Mucosa of rectum (tissue), 2 donors: ENCODE results near the gene AGBL3.

Experiments used
- H3K27ac ChIP-seq, 2 donors: one replicate each; pipeline ENCODE4 v1.7.0; 2013; ENCODE audit warnings: inconsistent platforms in 2 of 2, low read depth in 2 of 2, low read length in 2 of 2
- H3K27me3 ChIP-seq, 2 donors: one replicate each; pipeline ENCODE4 v1.7.0; 2013; ENCODE audit warnings: low read length in 2 of 2; ENCODE audit not compliant: control insufficient read depth in 2 of 2, insufficient read depth in 2 of 2
- H3K36me3 ChIP-seq, 2 donors: one replicate each; pipeline ENCODE4 v1.7.0; 2013; ENCODE audit warnings: low read length in 2 of 2; ENCODE audit not compliant: control insufficient read depth in 2 of 2, insufficient read depth in 2 of 2
- H3K4me1 ChIP-seq, 2 donors: one replicate each; pipeline ENCODE4 v1.7.0; 2013; ENCODE audit warnings: low read length in 2 of 2, mild to moderate bottlenecking in 1 of 2; ENCODE audit not compliant: control insufficient read depth in 2 of 2, insufficient read depth in 2 of 2
- H3K4me3 ChIP-seq, 2 donors: one replicate each; pipeline ENCODE4 v1.7.0; 2013; ENCODE audit warnings: low read length in 2 of 2
- H3K9ac ChIP-seq, 2 donors: one replicate each; pipeline ENCODE4 v1.7.0; 2013; ENCODE audit warnings: low read length in 2 of 2, low read depth in 1 of 2, mild to moderate bottlenecking in 1 of 2
- H3K9me3 ChIP-seq, 2 donors: one replicate each; pipeline ENCODE4 v1.7.0; 2013; ENCODE audit warnings: low read length in 2 of 2; ENCODE audit not compliant: control insufficient read depth in 2 of 2
- donor health status: healthy.
- donor health status: Normal muscosa, but diverticular disease.

The AGBL3 gene

DNA sequence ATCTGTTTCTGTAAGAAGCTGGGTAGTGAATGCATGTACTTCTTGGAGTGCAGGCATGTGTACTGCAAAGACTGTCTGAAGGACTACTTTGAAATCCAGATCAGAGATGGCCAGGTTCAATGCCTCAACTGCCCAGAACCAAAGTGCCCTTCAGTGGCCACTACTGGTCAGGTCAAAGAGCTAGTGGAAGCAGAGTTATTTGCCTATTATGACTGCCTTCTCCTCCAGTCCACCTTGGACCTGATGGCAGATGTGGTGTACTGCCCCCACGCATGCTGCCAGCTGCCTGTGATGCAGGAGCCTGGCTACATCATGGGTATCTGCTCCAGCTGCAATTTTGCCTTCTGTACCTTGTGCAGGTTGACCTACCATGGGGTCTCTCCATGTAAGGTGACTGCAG lies 142.6 kb downstream of the AGBL3 start:
- no peak overlapping the region for H3K9ac ChIP-seq
- no peaks in the 10 kb centered on the region for H3K4me1 ChIP-seq
- no peak overlapping the region for H3K27ac ChIP-seq
- no peaks in the 10 kb centered on the region for H3K9me3 ChIP-seq
- H3K27me3 ChIP-seq, result no peaks in the 10 kb centered on the region
- no peak overlapping the region for H3K4me3 ChIP-seq
- H3K36me3 ChIP-seq, result no peaks in the 10 kb centered on the region

DNA sequence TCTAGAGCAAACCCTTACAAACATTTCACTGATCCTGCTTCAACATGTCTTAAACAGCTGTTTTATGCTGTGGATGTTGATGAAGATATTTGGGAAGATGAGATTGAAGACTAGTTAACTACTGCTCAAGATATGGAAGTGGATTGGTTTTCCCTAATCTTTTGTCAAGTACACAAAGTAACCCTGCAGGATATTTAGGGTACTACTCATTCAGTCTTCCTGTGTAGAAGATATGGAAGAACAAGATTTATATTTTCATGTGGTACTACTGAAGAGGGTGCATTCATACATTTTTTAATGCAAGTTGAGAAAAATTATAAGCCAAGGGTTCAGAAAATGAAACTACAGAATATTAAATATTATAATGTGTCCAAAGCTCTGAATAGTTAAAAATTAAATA lies 143.3 kb downstream of the AGBL3 start:
- no peak overlapping the region for H3K4me3 ChIP-seq
- no peak overlapping the region for H3K9ac ChIP-seq
- no peak overlapping the region for H3K27ac ChIP-seq
- H3K27me3 ChIP-seq, result no peaks in the 10 kb centered on the region
- H3K4me1 ChIP-seq, result no peaks in the 10 kb centered on the region
- H3K9me3 ChIP-seq, result no peaks in the 10 kb centered on the region
- H3K36me3 ChIP-seq, result no peaks in the 10 kb centered on the region

GRCh38 chr7:135143885-135144668 lies 157.8 kb downstream of the AGBL3 start:
- Histone ChIP-seq H3K27ac (no peak overlapping the region), H3K27me3 (no peaks in the 10 kb centered on the region), H3K4me1 (peaks cover 6 to 12% of the 10 kb centered on the region in 2 donors), H3K9ac (no peak overlapping the region), H3K36me3 (no peaks in the 10 kb centered on the region), H3K9me3 (no peaks in the 10 kb centered on the region), H3K4me3 (no peak overlapping the region)

DNA sequence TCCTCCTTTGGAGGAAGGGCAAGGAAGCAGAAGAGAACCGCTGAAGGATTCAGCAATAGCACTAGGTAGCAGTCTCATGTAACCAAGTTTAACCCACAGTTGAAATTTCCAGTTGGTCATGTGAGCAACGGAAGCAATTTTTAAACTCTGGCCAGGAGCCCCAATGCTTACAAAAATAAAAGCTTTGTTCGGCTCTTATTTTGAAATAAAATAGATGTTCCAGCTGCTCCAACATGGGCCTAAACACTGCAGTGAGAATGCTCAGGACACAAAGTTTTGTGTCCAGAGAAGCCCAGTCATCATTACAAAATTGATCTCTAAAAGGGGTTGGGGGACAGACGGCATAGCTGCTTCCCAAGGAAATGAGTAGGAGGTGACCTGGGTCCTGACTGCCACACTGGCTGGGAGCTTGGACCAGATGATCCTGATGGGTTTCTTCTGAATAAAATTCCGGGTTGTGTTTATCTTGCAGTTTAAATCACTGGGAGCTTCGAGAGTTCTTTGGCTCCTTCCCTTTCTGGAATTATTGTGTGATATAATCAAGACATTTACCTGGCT lies 161.1 kb downstream of the AGBL3 start:
- Histone ChIP-seq H3K27ac (peak overlapping the region; percentile 94), H3K4me3 (peak overlapping the region; percentile 74 to 88)

DNA sequence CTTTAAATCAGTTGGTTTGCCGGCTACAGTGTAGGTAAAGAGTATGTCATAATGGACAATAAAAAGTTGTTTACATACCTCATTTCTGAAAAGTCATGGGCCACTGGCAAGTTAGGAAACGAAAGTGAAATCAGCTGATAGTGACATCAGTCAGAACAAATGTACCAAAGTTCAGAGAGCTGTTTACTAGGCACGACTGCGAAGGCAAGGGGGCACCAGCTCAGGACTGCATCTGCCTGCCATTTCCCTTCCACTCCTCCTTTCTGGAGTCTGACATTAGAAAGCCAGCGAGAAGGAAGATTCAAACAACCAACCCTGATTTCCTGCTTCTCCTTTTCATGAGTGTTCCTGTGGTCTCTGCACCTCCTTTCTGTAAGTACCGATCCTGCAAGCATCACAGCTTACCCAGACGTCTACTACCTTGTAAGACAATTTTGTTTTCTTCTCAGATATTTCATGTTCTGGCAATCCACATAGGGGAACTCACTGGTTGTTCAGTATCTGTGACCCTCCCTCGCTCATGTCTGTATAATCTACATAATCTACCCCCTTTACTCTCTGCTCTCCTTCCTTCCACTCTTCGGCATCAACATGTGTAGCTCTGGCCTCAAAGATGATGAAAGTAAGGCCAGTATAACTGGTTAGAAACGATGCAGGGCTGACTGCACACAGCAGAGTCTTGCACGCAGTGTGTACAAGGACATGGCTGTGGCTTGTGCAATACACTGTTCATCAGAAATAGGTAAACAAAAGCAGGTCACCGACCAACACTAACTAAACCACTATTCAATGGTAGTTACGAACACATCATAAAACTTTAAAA lies 161.8 kb downstream of the AGBL3 start, which contains the start of gene TMEM140:
TSS of gene TMEM140 (plus strand) at position 174 of the 823 bp plus-strand sequence. CDS start 16,370 bp downstream, outside the sequence.
- peaks cover 0 to 4% of the 10 kb centered on the region in 2 donors for H3K36me3 ChIP-seq
- H3K27me3 ChIP-seq, result no peaks in the 10 kb centered on the region
- no peaks in the 10 kb centered on the region for H3K9me3 ChIP-seq
- peak within 1 kb of the TSS; percentile 94 for H3K27ac ChIP-seq
- H3K4me1 ChIP-seq, result peaks cover 6 to 17% of the 10 kb centered on the region in 2 donors
- H3K9ac ChIP-seq, result peak within 1 kb of the TSS; percentile 82 to 86
- peak within 1 kb of the TSS; percentile 74 to 88 for H3K4me3 ChIP-seq

More for the DNA sequence above, 161.1 kb downstream of the AGBL3 start:
- H3K4me1 ChIP-seq, result peaks cover 6 to 17% of the 10 kb centered on the region in 2 donors
- no peaks in the 10 kb centered on the region for H3K9me3 ChIP-seq
- no peaks in the 10 kb centered on the region for H3K27me3 ChIP-seq
- peak overlapping the region; percentile 82 to 86 for H3K9ac ChIP-seq
- H3K36me3 ChIP-seq, result peaks cover 0 to 4% of the 10 kb centered on the region in 2 donors

DNA sequence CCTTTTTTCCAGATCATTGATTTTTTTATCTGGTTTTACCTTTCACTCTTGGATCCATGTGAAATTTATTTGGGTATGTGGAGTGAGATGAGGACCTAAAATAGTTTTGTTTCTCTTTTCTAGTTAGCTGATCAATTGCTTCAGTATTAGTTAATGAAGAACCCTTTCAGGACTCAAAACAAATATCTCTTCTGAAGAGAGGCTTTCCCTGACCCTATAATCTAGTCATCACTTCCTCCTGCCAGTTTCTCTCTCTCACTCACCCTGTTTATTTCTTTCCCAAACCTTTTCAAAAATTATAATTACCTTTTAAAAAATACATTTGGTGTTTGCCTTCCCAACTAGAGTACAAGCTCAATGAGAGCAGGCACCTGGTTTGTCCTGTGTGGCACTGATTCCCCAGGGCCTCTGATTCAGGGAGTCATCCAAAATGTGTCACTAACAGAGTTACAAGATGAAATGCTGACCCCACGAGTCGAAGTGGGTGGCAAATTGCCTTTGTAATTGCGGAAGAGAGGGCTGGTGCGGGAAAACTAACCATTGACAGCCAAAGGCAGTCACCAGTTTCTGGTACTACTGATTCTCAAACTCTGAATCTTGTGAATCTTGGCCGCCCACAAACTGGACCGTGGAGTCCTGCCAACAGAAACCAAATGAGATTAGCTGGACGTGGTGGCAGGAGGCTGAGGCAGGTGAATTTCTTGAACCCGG lies 163.9 kb downstream of the AGBL3 start:
- Histone ChIP-seq H3K4me1 (peaks cover 6 to 17% of the 10 kb centered on the region in 2 donors), H3K27ac (peak overlapping the region; percentile 26 to 45), H3K4me3 (peak overlapping the region in 1 of 2 donors; percentile 88), H3K27me3 (no peaks in the 10 kb centered on the region), H3K36me3 (peaks cover 0 to 4% of the 10 kb centered on the region in 2 donors), H3K9me3 (no peaks in the 10 kb centered on the region), H3K9ac (no peak overlapping the region)

- peaks cover 6 to 17% of the 10 kb centered on the region in 2 donors for H3K4me1 ChIP-seq
- no peak overlapping the region for H3K9ac ChIP-seq
- H3K27ac ChIP-seq, result peak overlapping the region; percentile 9 to 45
- H3K36me3 ChIP-seq, result peaks cover 0 to 4% of the 10 kb centered on the region in 2 donors
- peak overlapping the region in 1 of 2 donors; percentile 88 for H3K4me3 ChIP-seq
- H3K9me3 ChIP-seq, result no peaks in the 10 kb centered on the region
- no peaks in the 10 kb centered on the region for H3K27me3 ChIP-seq
Observed at GRCh38 chr7:135151132-135151531, 164.8 kb downstream of the AGBL3 start.

- H3K36me3 ChIP-seq, result peaks cover 0 to 4% of the 10 kb centered on the region in 2 donors
- H3K27ac ChIP-seq, result peak overlapping the region; percentile 9 to 45
- H3K9me3 ChIP-seq, result no peaks in the 10 kb centered on the region
- H3K4me1 ChIP-seq, result peaks cover 6 to 17% of the 10 kb centered on the region in 2 donors
- H3K4me3 ChIP-seq, result no peak overlapping the region
- no peak overlapping the region for H3K9ac ChIP-seq
- no peaks in the 10 kb centered on the region for H3K27me3 ChIP-seq
Observed at GRCh38 chr7:135151533-135151932, 165.2 kb downstream of the AGBL3 start.

- no peak overlapping the region for H3K27ac ChIP-seq
- peaks cover 4 to 11% of the 10 kb centered on the region in 2 donors for H3K4me1 ChIP-seq
- no peaks in the 10 kb centered on the region for H3K9me3 ChIP-seq
- H3K4me3 ChIP-seq, result no peak overlapping the region
- peaks cover 0 to 4% of the 10 kb centered on the region in 2 donors for H3K36me3 ChIP-seq
- H3K27me3 ChIP-seq, result no peaks in the 10 kb centered on the region
- H3K9ac ChIP-seq, result no peak overlapping the region
Observed at GRCh38 chr7:135152442-135152841, 166.1 kb downstream of the AGBL3 start.
